22Rv1 (cell line): ENCODE results near the gene MAPT.

Experiments
- CTCF ChIP-seq: fragments of 450-650 bp; IDR thresholded peaks from 2 replicates; pipeline ENCODE4 v1.5.1; 2017; ENCODE audit warnings: mild to moderate bottlenecking
- ZFX ChIP-seq: fragments of 450-650 bp; IDR thresholded peaks from 2 replicates; pipeline ENCODE4 v1.6.1; 2017; ENCODE audit warnings: antibody characterized with exemption, borderline replicate concordance

GRCh38 chr17:45964634-45965033 is 70.3 kb downstream of the MAPT start:
- TF ChIP-seq ZFX (no peak), CTCF (no peak)
